Skeletal muscle tissue (tissue), 4 donors: ENCODE data around the gene IZUMO4. TPM values are rescaled to one million over a fixed set of nuclear protein-coding genes. Genes with fewer than 3 reads are reported as not detected.
"Not testable (repeated sequence)": the region's sequence is repeated elsewhere in the genome, so short reads cannot be mapped to it uniquely, and the experiment has no call there.

Experiments
- H3K27ac ChIP-seq: one replicate; pipeline ENCODE4 v1.7.0; 2013; ENCODE audit warnings: mild to moderate bottlenecking, low read depth, low read length, inconsistent platforms
- H3K27me3 ChIP-seq, 3 donors: one replicate each; pipeline ENCODE4 v1.7.0; 2013; ENCODE audit warnings: low read length in 3 of 3; ENCODE audit not compliant: control insufficient read depth in 3 of 3, insufficient read depth in 3 of 3
- H3K36me3 ChIP-seq, 3 donors: one replicate each; pipeline ENCODE4 v1.7.0; 2013; ENCODE audit warnings: low read length in 3 of 3; ENCODE audit not compliant: control insufficient read depth in 3 of 3, insufficient read depth in 3 of 3
- H3K4me1 ChIP-seq, 3 donors: one replicate each; pipeline ENCODE4 v1.7.0; 2013; ENCODE audit warnings: low read length in 3 of 3, mild to moderate bottlenecking in 3 of 3; ENCODE audit not compliant: control insufficient read depth in 3 of 3, insufficient read depth in 3 of 3
- H3K4me3 ChIP-seq, 3 donors: one replicate each; pipeline ENCODE4 v1.7.0; 2013; ENCODE audit warnings: low read length in 3 of 3
- H3K9ac ChIP-seq, 3 donors: one replicate each; pipeline ENCODE4 v1.7.0; 2013; ENCODE audit warnings: low read length in 3 of 3, mild to moderate bottlenecking in 3 of 3, moderate library complexity in 2 of 3, low read depth in 1 of 3
- H3K9me3 ChIP-seq, 3 donors: one replicate each; pipeline ENCODE4 v1.7.0; 2013; ENCODE audit warnings: low read length in 3 of 3; ENCODE audit not compliant: control insufficient read depth in 3 of 3
- total RNA-seq: library from RNA; depleted of rRNA; stranded (reverse); fragments of >200 nt; gene quantifications from one replicate; pipeline ENCODE4 v1.2.3, GENCODE V29; 2014
- donor health status: Osteomylitis.

IZUMO4 gene
- total RNA-seq, 1 donor from 2014 or later: 2.1 TPM

DNA sequence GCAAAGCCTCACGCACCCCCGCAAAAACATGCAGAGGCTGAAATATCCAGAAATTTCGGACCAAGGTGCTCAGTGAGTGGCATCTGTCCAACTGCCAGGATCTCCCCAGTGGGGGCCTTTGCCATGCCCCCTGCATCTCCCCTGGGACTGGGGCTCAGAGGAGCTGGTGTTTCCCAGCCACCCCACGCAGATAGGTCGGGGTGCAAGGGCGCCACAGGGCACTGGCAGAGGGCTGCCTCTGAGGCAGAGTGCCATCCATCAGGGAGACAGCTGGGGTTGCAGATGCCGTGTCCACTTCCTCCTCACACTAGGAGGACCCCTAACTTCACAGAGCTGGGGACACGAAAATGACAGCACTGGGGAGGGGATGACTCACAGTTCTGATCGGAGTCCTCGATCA lies 26.3 kb downstream of the IZUMO4 start:
- H3K36me3 ChIP-seq: peaks cover 69 to 75% (median 70%) of the 10 kb centered on the region in 3 donors
- no peaks in the 10 kb centered on the region for H3K27me3 ChIP-seq

DNA sequence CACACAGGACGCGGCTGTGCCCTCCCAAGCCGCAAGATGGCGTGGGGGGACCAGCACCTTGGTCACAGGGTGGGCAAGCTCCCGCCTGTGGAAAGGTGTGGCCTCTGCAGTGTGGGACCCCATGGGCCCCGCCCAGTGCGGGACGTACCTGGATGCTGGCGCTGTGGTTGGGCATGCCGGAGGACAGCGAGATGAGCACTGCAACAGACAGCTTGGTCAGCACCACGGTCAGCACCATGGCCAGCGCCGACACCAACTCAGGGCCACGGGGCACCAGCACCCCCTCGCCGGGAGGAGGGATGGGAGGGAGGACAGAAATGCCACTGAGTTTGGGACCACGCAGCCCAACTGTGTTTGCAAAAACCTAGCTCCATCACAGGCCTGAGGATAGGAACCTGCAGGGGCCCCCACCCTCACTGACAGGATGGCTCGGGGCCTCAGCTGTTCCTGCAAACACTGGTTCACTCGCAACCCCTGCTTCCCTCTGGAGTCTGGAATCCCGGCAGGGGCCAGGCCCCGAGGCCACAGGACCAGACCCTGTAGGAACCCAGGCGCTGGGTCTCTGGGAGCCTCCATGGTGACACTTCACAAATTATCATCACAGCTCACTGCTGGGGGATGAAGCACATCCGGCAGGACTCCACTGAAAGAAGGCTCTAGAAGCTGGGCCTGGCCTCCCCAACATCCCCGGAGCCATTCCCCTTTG lies 27.1 kb downstream of the IZUMO4 start:
- Histone ChIP-seq H3K9me3 (no peaks in the 10 kb centered on the region), H3K9ac (no peak overlapping the region), H3K27me3 (no peaks in the 10 kb centered on the region), H3K4me3 (no peak overlapping the region), H3K27ac (no peak overlapping the region), H3K4me1 (no peaks in the 10 kb centered on the region), H3K36me3 (peaks cover 63 to 69% (median 64%) of the 10 kb centered on the region in 3 donors)

More for the DNA sequence above, 26.3 kb downstream of the IZUMO4 start:
- Histone ChIP-seq H3K9ac (no peak overlapping the region), H3K9me3 (no peaks in the 10 kb centered on the region), H3K4me3 (no peak overlapping the region), H3K27ac (no peak overlapping the region), H3K4me1 (no peaks in the 10 kb centered on the region)

DNA sequence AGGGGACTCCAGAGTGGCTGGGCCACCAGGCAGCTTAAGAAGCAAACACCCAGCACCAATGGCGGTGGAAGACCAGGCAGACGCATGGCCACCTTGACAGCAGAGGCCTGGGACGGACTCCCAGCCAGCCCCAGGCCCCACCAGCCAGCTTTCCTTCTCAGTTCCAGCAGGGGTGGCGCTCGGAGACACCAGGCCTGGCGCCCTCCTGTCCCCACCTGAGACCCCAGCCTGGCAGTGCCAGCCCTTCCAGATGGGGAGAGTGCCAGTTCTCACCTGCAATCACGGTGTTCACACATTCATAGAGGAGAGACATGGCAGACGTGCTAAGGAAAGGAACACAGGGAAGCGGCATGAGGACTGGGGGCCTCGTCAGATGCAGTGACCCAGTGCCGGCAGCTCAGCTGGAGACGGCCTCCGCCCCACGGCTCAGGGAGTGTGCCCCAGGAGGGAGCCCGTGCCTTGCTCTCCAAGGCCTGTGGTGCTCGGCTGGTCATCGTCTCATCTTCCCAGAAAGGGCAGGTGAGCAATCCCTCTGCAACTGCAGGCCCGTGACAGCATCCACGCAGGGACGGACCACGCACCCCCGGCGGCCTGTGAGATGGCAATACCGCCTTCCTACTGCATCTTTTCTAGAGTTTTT lies 30.3 kb downstream of the IZUMO4 start:
- Histone ChIP-seq H3K4me3 (no peak overlapping the region), H3K36me3 (peaks cover 62 to 68% (median 63%) of the 10 kb centered on the region in 3 donors), H3K27me3 (no peaks in the 10 kb centered on the region), H3K4me1 (peaks cover 0 to 3% (median 3%) of the 10 kb centered on the region in 3 donors), H3K9ac (no peak overlapping the region), H3K9me3 (no peaks in the 10 kb centered on the region), H3K27ac (no peak overlapping the region)

DNA sequence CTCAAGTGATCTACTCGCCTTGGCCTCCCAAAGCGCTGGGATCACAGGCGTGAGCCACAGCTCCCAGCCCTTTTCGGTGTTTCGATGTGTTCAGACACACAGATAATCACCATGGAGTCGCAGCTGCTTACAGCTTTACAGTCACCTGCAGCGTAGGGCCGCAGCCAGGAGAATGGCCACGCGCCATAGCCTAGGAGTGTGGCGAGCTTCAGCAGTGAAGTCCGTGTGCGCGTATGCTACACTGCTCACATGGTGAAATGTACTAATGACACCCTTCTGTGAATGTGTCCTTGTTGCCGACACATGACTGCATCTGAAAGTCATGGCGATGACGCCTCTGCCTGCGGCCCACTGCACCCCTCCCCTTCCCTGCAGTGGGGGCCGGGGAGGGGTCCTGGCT lies 31.0 kb downstream of the IZUMO4 start:
- no peaks in the 10 kb centered on the region for H3K9me3 ChIP-seq
- H3K36me3 ChIP-seq: peaks cover 63 to 68% (median 63%) of the 10 kb centered on the region in 3 donors
- peaks cover 0 to 3% (median 3%) of the 10 kb centered on the region in 3 donors for H3K4me1 ChIP-seq
- H3K27me3 ChIP-seq: no peaks in the 10 kb centered on the region
- no peak overlapping the region for H3K9ac ChIP-seq
- H3K4me3 ChIP-seq: no peak overlapping the region
- no peak overlapping the region for H3K27ac ChIP-seq

DNA sequence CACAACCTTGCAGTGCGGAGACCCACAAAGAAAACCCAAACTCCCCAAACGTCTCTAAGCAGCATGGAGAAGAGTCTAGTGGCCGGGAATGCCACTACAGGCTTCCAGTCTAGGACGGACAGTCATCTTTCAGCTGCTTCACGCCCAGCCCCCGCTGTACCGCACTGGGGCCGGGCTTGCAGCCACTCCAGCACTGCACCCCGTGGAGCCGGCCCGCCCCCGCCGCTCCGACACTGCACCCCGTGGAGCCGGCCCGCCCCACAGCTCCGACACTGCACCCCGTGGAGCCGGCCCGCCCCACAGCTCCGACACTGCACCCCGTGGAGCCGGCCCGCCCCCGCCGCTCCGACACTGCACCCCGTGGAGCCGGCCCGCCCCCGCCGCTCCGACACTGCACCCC lies 31.5 kb downstream of the IZUMO4 start:
- not testable (repeated sequence) for H3K4me3 ChIP-seq, H3K9me3 ChIP-seq, H3K27me3 ChIP-seq, H3K27ac ChIP-seq, H3K9ac ChIP-seq, H3K4me1 ChIP-seq
- peaks cover 60 to 68% (median 63%) of the 10 kb centered on the region in 3 donors for H3K36me3 ChIP-seq

DNA sequence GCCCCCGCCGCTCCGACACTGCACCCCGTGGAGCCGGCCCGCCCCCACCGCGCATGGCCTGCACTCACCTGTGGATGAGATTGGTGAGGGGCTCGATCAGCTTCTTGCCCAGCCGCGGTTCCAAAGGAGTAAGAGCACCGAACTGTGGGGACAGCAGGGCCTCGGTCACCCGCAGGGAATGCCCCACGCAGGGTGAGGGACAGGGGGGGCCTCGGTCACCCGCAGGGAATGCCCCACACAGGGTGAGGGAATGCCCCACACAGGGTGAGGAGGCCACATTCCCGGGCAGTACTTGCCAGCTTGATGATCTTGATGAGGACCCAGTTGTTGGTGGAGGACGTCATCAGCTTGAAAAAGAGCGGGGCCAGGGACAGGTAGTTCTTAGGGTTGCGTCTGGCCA lies 32.3 kb downstream of the IZUMO4 start:
- H3K9ac ChIP-seq: no peak overlapping the region
- H3K9me3 ChIP-seq: no peaks in the 10 kb centered on the region
- H3K36me3 ChIP-seq: peaks cover 53 to 60% (median 56%) of the 10 kb centered on the region in 3 donors
- H3K27ac ChIP-seq: no peak overlapping the region
- no peaks in the 10 kb centered on the region for H3K27me3 ChIP-seq
- H3K4me3 ChIP-seq: no peak overlapping the region
- peaks cover 0 to 3% (median 3%) of the 10 kb centered on the region in 3 donors for H3K4me1 ChIP-seq

DNA sequence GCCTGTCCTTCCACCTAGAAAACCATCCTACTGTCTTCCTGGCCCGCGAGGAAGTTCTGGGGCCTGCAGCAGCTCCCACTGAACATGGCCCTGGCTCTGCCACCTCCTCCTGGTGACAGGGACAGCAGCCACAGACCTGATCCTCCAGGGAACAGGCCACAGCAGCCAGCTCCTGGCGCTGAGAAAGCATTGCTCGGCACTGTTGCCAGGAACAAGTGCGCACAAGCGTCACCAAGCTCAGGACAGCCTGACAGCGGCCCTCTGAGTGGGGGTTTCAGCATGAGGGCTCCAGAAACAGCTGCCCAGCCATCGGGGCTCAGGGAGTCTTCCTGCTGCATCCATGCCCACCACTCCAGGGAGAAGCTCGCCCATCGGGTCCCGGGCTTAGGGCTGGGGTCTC lies 32.8 kb downstream of the IZUMO4 start:
- Histone ChIP-seq H3K36me3 (peaks cover 49 to 56% (median 52%) of the 10 kb centered on the region in 3 donors), H3K4me3 (no peak overlapping the region), H3K27ac (no peak overlapping the region), H3K9me3 (no peaks in the 10 kb centered on the region), H3K4me1 (peaks cover 0 to 3% (median 3%) of the 10 kb centered on the region in 3 donors), H3K9ac (no peak overlapping the region), H3K27me3 (no peaks in the 10 kb centered on the region)

DNA sequence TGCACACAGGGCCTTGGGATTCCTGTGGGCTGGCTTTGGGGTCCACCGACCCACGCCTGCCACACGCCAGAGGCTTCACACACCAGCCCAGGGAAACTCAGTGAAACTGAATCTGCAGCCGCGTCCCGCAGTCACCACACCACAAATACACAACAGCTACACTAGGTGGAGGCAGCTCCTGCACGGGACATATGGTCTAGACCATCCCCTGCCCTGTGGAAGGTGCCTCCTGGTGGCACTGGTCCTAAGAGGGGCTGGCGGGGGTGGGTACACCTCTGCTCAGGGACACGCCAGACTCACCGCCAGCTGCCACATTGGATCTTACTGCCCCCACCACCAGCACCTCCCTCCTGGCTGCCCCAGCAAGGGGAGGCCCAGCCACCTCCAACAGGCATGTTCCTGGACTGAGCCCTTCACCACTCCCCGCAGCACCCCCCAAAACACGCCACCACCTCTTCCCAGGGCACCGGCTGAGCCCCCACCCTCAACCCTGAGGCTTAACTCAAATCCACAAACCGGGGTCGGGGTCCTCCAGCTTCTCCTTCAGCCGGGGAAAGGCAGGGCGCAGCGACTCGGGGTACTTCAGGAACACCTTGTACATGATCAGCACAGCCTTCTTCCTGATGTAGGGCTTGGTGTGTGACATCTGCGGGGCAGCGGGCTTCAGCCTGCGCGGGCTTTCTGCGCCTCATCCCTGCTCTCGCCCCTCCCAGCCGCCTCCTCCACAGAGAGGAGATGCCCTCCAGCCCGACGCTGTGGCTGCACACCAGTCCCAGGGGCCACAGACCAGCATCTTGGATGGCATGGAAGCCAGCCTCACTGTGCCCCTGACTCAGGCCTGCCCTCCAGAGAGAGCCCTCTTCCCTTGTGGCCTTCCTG lies 33.4 kb downstream of the IZUMO4 start:
- H3K27ac ChIP-seq: no peak overlapping the region
- peaks cover 0 to 3% (median 3%) of the 10 kb centered on the region in 3 donors for H3K4me1 ChIP-seq
- H3K9me3 ChIP-seq: no peaks in the 10 kb centered on the region
- no peak overlapping the region for H3K9ac ChIP-seq
- peaks cover 47 to 56% (median 52%) of the 10 kb centered on the region in 3 donors for H3K36me3 ChIP-seq
- H3K27me3 ChIP-seq: no peaks in the 10 kb centered on the region
- H3K4me3 ChIP-seq: no peak overlapping the region

DNA sequence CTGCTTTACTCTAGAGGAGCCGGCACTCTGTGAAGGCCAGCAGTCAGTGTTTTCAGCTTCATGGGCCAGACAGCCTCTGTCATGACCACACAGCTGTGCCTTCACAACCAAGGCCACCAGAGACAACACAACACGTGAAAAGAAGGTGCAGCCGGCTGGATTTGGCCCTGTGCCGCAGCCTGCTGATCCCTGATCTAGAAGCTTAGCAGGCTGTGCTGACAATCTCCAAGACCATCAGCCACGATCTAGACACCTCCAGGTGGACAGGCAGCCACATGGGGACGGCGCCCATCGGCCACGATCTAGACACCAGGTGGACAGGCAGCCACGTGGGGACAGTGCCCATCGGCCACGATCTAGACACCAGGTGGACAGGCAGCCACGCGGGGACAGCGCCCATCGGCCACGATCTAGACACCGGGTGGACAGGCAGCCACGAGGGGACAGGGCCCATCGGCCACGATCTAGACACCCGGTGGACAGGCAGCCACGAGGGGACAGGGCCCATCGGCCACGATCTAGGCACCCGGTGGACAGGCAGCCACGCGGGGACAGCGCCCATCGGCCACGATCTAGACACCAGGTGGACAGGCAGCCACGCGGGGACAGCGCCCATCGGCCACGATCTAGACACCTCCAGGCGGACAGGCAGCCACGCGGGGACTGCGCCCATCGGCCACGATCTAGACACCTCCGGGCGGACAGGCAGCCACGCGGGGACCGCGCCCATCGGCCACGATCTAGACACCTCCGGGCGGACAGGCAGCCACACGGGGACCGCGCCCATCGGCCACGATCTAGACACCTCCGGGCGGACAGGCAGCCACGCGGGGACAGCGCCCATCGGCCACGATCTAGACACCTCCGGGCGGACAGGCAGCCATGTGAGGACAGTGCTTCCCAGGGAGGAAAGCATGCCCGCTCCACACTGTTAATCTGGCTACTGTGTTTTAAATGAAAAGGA lies 34.6 kb downstream of the IZUMO4 start:
- not testable (repeated sequence) for H3K27me3 ChIP-seq, H3K27ac ChIP-seq, H3K9ac ChIP-seq, H3K4me3 ChIP-seq, H3K4me1 ChIP-seq, H3K9me3 ChIP-seq
- H3K36me3 ChIP-seq: peaks cover 50 to 55% (median 54%) of the 10 kb centered on the region in 3 donors
